GM19455 (cell line): Measurements from ENCODE around the gene YES1.
"Not testable (repeated sequence)": the region's sequence is repeated elsewhere in the genome, so short reads cannot be mapped to it uniquely, and the experiment has no call there.

ENCODE experiments used
- ATAC-seq: cut with Tn5 transposase; IDR thresholded peaks from one replicate; pipeline ENCODE4 v1.9.1; 2021; ENCODE audit not compliant: unreplicated experiment

Gene YES1

DNA sequence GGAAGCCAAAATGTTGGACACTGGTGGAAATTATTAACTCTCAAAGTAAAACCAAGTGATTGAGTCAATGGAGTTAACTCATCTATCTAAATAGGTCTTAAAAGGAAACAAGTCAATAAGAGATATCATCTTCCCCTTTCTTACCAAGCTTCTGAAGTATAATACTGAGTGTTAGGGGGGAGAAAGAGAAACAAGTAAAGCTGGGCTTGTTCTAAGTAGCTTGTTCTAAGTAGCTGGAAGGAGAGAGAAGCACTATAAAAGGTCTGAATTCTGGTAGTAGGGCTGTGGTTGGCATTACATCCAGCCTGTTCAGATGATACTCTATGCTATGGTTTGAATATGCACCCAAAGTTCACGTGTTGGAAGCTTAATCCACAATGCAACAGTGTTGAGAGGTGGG lies 26.8 kb downstream of the YES1 start:
- ATAC-seq = no peak

DNA sequence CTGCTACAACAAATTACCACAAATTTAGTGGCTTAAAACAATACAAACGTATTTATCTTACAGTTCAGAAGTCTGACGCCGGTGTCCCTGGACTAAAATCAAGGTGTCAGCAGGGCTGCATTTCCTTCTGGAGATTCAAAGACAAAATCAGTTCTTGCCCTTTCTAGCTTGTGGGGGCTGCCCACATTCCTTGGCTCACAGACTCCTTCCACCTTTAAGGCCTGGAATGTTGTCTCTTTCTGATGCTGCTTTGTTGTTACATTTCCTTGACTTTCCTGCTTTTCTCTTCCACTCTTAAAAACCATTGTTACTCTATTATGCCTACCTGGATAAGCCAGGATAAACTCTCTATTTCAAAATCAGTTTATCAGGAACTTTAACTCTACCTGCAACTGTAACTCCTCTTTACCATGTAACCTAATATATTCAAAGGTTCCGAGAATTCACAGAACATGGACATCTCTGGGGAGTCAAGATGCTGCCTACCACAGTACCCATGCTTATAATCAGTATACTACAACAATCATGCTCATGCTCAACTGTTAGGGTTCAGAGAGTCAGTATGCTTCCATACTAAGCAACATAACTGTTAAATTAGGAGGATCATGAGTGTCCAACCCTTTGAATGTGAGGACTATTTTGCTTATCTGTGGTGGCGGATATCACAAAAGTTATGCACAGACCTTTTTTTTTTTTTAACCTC lies 27.4 kb downstream of the YES1 start:
- ATAC-seq = no peak

DNA sequence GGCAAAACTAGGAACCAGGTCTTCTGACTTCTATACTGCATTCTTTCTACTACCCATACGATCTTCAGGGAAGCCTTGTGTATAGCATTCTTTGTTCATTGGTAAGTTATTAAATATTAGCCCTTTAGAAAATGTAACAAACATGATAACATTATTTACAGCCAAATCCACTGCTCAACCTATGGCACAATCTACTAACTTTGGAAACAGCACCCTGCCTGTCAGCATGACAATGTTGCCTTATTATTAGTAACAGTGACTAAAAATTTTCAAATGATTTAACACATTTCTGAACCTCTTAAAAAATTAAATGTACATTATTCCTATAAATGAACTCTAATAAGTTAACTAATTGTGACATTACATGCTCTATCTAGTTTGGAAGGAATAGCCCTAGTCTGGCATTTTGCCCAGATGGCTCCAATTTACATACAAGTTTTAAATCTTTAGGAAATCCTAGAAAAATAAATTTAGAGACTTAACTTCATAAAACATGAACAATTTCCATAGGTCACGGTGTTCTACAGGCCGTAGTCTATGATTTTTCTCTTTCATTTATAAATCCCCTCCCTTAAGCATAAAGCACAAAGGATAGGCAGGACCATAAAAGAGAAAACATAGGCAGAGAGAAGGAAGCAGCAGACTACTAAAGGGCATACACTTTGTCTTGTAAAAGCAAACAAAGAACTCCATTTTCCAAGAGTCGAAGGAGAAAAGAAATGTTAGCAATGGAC lies 33.7 kb downstream of the YES1 start:
- ATAC-seq = no peak

DNA sequence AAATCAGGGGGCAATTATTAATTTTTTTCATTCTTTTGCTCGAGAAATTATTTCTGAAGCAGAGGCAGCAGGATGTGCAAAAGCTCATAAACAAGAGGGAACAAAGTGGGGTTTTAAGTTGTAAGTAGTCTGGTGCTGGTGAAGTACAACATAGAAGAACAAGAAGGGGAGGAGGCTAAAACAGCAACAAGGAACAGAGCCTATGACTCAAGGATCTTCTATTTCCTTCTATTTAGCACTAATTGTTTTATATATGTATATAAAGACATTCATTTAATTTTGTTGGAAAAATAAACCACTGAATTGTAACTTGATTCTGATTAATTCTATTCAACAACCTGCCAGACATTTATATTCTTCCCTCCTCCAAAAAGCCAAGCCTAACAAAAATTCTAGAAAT lies 35.0 kb downstream of the YES1 start:
- no peak for ATAC-seq

DNA sequence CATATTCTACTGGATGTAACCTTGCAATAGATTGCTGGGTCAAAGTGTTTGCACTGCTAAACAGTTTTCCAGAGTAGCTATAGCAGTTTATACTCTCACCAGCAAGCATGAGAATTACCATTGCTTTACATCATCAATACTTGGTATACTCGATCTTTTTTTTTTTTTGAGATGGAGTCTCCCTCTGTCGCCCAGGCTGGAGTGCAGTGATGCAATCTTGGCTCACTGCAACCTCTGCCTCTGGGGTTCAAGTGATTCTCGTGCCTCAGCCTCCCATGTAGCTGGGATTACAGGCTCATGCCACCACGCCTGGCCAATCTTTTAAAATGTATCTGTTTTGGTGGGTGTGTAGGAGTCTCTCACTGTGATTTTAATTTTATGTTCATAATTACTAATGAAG lies 36.0 kb downstream of the YES1 start:
- not testable (repeated sequence) for ATAC-seq

DNA sequence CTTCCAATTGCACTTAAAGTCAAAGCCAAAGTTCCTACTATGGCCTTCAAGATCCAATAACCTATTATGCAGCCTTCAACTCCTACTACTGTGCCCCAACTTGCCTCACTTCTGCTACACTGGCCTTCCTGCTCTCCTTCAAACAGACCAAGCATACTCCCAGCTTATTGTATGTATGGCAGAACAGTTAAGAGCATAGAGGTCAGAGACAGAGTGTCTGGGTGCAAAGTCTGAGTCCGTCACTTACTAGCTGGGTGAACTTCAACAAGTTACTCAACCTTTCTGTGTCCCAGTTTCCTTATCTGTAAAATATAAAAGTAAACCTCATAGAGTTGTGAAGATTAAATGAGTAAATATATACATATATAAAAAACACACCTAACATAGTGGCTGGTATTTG lies 37.2 kb downstream of the YES1 start:
- ATAC-seq = no peak

DNA sequence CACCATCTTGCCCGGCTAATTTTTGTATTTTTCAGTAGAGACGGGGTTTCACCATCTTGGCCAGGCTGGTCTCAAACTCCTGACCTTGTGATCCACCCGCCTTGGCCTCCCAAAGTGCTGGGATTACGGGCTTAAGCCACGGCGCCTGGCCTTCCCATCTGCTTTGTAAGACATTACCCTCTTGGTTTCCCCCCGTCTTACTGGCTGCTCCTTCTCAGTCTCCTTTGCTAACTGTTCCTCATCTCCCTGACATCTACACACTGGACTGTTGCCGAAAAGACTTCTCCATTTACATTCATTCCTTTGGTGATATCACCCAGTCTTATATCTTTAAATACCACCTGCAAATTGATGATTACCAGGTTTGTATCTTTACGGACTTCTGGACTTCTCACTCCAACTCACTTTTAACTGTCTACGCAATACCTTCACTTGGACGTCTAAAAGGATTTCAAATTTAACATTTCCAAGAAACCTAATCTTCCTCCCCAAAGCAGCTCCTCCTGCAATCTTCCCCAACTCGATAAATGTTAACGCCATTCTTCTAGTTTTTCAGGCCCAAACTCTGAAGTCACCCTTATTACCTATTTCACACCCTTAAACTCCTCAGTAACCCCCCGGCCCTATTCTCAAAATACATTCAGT lies 37.9 kb downstream of the YES1 start:
- ATAC-seq = no peak

DNA sequence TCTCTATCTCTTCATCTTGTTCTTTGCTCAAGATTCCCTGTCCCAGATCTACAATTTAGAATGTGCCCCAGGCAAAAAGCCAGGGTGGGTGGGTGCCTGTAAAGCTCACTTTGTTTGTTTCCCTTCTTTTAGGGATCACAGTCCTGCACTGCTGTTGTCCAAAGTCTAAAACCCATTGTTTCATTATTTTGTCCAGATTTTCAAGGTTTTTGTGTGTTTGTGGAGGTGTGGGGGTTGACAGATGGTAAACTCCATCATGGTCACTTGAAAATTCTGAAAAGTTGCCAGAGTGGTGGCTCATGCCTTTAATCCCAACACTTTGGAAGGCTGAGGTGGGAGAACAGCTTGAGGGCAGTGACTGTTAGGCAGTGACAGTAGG lies 41.5 kb downstream of the YES1 start:
- ATAC-seq = no peak

DNA sequence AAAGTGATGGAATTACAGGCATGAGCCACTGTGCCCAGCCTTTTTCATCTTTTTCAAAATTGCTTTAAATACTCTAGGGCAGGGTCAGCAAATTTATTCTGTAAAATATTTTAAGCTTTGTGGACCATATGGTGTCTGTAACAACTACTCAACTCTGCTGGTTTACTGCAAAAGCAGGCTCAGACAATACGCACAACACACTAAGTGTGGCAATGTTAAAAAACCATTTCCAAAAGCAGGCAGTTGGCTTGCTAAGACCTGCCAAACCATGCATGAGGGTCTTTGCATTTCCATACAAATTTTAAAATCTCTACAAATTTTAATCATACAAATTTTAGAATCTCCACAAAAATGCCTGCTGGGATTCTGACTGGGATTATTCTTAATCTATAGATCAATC lies 44.1 kb downstream of the YES1 start:
- ATAC-seq = no peak

DNA sequence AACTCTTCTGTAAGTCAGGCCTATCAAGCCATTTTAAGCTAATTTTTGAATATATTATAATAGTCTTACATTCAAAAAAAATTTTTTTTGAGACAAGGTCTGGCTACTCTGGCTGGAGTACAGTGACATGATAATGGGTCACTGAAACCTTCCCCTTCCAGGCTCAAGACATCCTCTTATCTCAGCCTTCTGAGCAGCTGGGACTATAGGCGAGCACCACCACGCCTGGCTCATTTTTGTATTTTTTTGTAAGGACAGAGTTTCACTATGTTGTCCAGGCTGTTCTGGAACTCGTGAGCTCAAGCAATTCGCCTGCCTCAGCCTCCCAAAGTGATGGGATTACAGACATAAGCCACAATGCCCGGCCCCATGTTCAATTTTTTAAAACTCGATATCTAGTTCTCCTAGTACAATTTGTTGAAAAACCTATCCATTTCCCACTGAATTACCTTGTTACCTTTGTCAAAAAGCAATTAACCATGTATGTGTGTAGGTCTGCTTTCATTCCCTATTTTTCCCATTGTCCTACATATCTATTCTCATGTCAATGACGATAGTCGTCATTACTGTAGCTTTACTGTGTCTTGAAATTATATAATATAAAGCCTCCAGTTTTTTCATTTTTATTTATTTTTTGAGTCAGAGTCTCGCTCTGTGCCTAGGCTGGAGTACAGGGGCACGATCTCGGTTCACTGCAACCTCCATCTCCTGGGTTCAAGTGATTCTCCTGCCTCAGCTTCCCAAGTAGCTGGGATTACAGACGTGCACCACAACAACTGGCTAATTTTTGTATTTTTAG lies 44.8 kb downstream of the YES1 start:
- ATAC-seq = no peak

DNA sequence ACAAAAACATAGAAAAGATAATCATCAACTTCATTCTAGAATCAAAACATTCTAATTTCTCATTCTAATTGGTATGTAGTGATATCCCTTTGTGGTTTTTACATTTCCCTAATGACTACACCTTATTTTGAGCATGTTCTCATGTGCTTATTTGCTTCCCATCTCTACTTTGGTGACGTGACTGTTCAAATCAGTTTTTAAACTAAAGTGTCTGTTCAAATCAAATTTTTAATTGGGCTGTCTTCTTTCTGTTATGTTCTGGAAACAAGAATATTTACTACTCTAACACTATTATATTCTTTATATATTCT lies 45.5 kb downstream of the YES1 start:
- ATAC-seq = no peak

DNA sequence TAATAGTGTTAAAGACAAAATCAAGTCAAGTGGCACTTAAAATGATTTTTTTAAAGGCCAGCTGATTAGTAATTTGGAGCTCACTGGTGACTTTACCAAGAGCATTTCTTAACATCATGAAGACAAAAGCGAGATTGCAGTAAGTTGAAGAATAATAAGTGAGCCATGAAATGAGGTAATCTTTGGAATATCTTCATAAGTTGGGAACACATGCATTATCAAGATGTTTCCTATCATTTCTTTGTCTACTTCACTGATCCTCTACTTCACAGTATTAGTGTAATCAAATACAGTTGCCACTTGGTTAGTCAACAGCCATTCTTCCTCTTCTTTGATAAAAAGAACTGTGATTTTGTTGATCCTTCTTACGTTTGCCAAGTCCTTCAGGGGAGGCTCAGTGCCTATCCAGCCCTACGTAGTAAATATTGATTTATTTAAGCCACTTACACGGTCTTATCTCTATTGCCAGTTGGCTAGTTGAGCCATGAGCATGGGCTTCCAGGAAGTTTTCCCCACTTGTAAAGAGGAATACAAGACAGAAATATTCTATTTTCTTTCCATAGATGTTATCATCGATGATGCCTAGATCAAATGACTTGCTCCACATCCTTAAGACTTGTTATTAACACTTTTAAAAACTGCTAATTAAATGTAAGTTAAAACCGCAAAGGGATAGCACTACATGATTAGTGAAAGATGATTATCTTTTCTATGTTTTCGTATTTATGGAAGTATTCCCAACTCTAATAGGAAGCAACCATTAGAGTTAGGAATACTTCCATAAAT lies 46.1 kb downstream of the YES1 start:
- ATAC-seq = no peak

DNA sequence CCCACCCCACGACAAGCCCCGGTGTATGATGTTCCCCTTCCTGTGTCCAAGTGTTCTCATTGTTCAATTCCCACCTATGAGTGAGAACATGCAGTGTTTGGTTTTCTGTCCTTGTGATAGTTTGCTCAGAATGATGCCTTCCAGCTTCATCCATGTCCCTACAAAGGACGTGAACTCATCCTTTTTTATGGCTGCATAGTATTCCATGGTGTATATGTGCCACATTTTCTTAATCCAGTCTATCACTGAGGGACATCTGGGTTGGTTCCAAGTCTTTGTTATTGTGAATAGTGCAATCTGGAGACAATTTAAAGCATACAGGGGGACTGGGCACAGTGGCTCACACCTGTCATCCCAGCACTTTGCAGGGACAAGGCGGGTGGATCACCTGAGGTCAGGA lies 52.2 kb downstream of the YES1 start:
- ATAC-seq = not testable (repeated sequence)

DNA sequence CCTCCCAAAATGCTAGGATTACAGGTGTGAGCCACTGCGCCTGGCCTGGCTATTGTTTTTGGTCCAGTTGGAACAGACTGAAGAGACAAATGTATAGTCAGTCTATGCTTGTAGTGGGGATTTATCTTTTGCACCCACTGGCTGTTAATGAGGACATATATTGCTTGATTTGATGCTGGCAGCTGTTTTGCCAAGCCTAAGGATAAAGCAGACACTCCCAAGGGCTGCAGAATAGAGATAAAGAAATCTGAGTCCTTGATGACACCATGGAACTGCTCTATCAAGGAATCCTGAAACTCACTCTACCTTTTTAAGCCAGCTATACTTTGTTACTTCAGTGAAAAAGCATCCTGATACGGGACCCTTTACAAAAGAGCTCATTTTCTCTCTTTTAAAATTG lies 56.5 kb downstream of the YES1 start:
- ATAC-seq = no peak

DNA sequence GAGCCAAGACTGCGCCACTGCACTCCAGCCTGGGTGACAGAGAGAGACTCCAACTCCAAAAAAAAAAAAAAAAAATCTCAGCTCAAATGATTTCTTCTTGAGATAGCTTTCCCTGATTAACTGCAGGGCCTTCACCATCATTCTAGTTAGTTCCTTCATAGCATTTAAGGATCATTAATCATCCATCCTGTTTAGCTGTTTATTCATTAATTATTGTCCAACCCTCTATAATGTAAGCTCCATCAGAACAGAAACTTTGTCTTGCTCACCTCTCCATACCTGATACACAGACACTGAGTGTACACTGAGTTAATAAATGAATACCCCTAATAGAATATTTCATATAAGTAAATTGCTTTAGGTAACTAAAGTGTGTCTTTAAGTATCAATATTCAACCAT lies 57.4 kb downstream of the YES1 start:
- no peak for ATAC-seq

DNA sequence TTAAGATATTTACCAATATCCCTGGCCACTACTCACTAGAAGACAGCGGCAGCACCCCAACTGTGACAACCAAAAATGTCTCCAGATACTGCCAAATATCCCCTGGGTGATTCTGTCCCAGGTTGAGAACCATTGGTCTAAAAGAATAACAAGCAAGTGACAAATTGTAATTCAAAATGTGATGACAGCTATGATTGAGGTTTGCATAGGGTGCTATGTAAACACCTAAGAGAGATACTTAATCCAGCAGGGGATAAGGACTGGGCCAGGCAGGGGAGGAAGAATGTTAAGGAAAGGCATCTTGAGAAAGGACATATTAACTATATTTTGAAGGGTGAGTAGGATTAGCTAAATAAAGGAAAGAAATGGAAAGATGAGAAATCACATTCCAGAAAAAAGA lies 61.6 kb downstream of the YES1 start:
- ATAC-seq = no peak

DNA sequence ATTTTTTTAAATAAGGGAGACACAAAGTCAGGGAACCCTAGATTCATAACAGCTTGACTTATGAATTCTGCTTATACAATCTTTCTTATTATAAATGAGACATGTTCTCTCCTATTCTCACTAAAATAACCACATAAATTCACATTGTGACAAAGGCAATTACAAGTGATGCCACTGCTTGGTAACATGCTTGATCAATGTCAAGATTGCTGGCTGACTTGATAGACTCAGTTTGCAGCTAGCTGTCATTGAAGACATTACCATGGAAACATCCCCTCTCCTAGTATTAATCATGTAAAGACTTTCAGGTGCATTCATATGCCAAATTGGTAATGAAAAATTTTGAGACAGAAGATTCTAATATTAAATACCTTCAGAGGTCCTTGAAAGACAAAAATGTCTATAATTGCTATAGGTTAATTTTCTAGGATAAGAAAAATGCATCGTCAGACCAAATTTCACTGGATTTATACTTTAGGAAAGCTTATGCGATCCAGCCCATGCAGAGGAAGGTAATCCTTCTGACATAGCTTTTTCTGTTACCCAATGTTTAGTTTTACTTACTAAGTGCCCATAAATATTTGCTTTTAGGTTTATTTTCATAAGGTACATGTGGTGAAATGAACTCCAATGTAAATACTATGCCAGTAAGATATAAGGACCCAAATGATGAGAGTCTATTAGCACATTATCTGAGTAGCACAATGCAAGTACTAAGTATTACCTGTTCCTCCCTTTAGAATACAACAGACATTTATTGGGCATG lies 67.0 kb downstream of the YES1 start:
- ATAC-seq = no peak

DNA sequence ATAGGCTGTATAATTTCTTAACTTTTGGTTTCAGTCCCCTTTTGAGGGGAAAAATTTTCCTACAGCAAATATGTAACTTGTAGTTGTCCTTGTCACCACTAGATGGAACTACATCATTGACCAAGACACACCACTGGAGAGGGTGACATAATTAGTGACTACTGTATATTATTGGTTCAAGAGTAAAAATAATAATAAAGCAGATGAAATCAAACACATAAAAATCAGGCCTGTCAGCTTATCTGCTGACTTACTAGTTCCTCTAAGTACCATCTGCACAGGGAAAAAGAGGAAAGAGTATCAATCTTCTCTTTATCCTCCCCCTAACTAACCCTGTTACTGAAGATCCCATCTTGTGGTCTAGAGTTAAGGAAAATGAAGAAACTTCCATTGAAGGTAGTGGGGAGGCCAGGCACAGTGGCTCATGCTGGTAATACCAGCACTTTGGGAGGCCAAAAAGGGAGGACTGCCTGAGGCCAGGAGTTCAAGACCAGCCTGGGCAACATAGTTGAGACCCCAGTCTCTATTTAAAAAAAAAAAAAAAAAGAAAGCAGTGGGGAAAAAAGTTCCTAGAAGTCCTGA lies 70.0 kb downstream of the YES1 start:
- ATAC-seq = no peak

DNA sequence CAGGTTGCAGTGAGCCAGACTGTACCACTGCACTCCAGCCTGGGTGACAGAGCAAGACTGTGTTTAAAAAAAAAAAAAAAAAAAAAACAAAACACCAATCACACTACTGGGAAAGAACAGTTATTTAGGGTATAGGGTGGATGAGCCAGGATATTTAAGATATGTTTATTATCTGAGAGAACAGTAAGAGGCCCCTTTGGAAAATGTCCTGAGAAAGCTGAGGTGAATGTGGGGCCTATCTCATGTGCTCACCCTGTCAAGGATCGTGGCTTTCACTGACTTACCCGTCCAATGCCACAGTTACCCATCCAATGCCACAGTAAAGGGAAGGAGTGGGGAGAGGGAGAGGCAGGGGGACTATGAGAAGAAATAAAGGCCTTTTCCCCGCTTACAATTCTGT lies 79.7 kb downstream of the YES1 start:
- no peak for ATAC-seq

DNA sequence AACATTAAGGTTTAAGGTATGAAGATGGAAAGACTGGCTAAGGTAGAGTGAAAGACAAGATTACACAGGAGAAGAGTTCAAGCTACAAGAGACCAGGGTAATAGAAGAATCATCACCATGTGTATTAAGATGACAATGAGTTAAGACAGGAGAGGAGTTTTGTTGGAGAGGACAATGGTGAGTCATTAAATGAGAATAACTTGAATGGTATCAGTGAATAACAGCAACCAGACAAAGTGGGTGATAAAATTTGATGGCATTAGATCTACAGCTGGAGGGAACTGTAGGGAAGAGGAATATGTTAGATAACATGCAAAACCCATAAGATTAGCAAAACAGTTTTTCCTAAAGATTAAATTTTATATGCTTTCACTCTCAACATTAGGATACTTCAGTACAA lies 80.9 kb downstream of the YES1 start:
- no peak for ATAC-seq
